ENCODE results near the gene PHKA2.

PHKA2 gene

GRCh38 chrX:18933617-18934016 lies 50.3 kb downstream of the PHKA2 start:
- in situ Hi-C loops (cut with MboI; ENCODE audit: low sequenced_read_pairs, unreplicated experiment): loop anchor here (25.0 kb wide), 1 partner anchor 404 kb away; the partner anchor contains the start of gene PDHA1
- no peak for TF ChIP-seq CTCF (IDR thresholded peaks at IDR 0.05; ENCODE audit: borderline replicate concordance, control extremely low read depth, extremely low read depth, insufficient read depth, missing control alignments)

GRCh38 chrX:18931972-18932371 lies 51.9 kb downstream of the PHKA2 start:
- in situ Hi-C loops (cut with MboI; ENCODE audit: low sequenced_read_pairs, unreplicated experiment): loop anchor here (25.0 kb wide), 1 partner anchor 405 kb away; the partner anchor contains the start of gene PDHA1
- peak; percentile 34 for DNase-seq (ENCODE audit: low spot score)
- TF ChIP-seq CTCF (IDR thresholded peaks at IDR 0.05; ENCODE audit: borderline replicate concordance, control extremely low read depth, extremely low read depth, insufficient read depth, missing control alignments): peak; percentile 24

More at GRCh38 chrX:18933617-18934016, 50.3 kb downstream of the PHKA2 start:
- no peak for DNase-seq (ENCODE audit: low spot score)

GRCh38 chrX:18929775-18930174 lies 54.1 kb downstream of the PHKA2 start:
- DNase-seq (ENCODE audit: low spot score): no peak

GRCh38 chrX:18927558-18927957 lies 56.4 kb downstream of the PHKA2 start:
- no peak for TF ChIP-seq CTCF (IDR thresholded peaks at IDR 0.05; ENCODE audit: borderline replicate concordance, control extremely low read depth, extremely low read depth, insufficient read depth, missing control alignments)
- in situ Hi-C loops (cut with MboI; ENCODE audit: low sequenced_read_pairs, unreplicated experiment): loop anchor here (25.0 kb wide), 1 partner anchor 410 kb away; the partner anchor contains the start of gene PDHA1
- no peak for DNase-seq (ENCODE audit: low spot score)

More at GRCh38 chrX:18929775-18930174, 54.1 kb downstream of the PHKA2 start:
- no peak for TF ChIP-seq CTCF (IDR thresholded peaks at IDR 0.05; ENCODE audit: borderline replicate concordance, control extremely low read depth, extremely low read depth, insufficient read depth, missing control alignments)
- in situ Hi-C loops (cut with MboI; ENCODE audit: low sequenced_read_pairs, unreplicated experiment): loop anchor here (25.0 kb wide), 1 partner anchor 408 kb away; the partner anchor contains the start of gene PDHA1

- DNase-seq (ENCODE audit: low spot score): no peak
- in situ Hi-C loops (cut with MboI; ENCODE audit: low sequenced_read_pairs, unreplicated experiment): loop anchor here (25.0 kb wide), 1 partner anchor 413 kb away; the partner anchor contains the start of gene PDHA1
- no peak for TF ChIP-seq CTCF (IDR thresholded peaks at IDR 0.05; ENCODE audit: borderline replicate concordance, control extremely low read depth, extremely low read depth, insufficient read depth, missing control alignments)
Measured at GRCh38 chrX:18924507-18925088, 59.3 kb downstream of the PHKA2 start.

- in situ Hi-C loops (cut with MboI; ENCODE audit: low sequenced_read_pairs, unreplicated experiment): no loop called here
- no peak for DNase-seq (ENCODE audit: low spot score)
- no peak for TF ChIP-seq CTCF (IDR thresholded peaks at IDR 0.05; ENCODE audit: borderline replicate concordance, control extremely low read depth, extremely low read depth, insufficient read depth, missing control alignments)
Measured at GRCh38 chrX:18920566-18920965, 63.3 kb downstream of the PHKA2 start.
